ENCODE measurements around the gene SEMA3B. TPM values are rescaled to one million over a fixed set of nuclear protein-coding genes. Genes with fewer than 3 reads are reported as not detected.

Gene SEMA3B
- total RNA-seq = 10 to 100 TPM; 14.9 to 28.8 (median 21.9) TPM
- polyA plus RNA-seq = 10 to 100 TPM; 21.2 to 46.7 TPM
- long read RNA-seq, donor 1, transcript SEMA3B-213 (18 exons, 2,925 nt) = major isoform, 23 of 104 reads
- long read RNA-seq, donor 1, transcript SEMA3B-212 (17 exons, 2,958 nt) = minor isoform, 5 of 104 reads
- long read RNA-seq, donor 1, partial matches to known transcripts = 15 of 104 reads
- long read RNA-seq, donor 1, other reads (novel, unspliced or antisense) = 57 of 104 reads
- long read RNA-seq, donor 2, transcript SEMA3B-213 (18 exons, 2,925 nt) = major isoform, 19 of 156 reads
- long read RNA-seq, donor 2, transcript SEMA3B-212 (17 exons, 2,958 nt) = minor isoform, 9 of 156 reads
- long read RNA-seq, donor 2, transcript SEMA3B-204 (17 exons, 2,755 nt) = minor isoform, 12 of 156 reads
- long read RNA-seq, donor 2, partial matches to known transcripts = 18 of 156 reads
- long read RNA-seq, donor 2, other reads (novel, unspliced or antisense) = 92 of 156 reads
- long read RNA-seq, donor 3, transcript SEMA3B-213 (18 exons, 2,925 nt) = major isoform, 14 of 59 reads
- long read RNA-seq, donor 3, partial matches to known transcripts = 7 of 59 reads
- long read RNA-seq, donor 3, other reads (novel, unspliced or antisense) = 34 of 59 reads

DNA sequence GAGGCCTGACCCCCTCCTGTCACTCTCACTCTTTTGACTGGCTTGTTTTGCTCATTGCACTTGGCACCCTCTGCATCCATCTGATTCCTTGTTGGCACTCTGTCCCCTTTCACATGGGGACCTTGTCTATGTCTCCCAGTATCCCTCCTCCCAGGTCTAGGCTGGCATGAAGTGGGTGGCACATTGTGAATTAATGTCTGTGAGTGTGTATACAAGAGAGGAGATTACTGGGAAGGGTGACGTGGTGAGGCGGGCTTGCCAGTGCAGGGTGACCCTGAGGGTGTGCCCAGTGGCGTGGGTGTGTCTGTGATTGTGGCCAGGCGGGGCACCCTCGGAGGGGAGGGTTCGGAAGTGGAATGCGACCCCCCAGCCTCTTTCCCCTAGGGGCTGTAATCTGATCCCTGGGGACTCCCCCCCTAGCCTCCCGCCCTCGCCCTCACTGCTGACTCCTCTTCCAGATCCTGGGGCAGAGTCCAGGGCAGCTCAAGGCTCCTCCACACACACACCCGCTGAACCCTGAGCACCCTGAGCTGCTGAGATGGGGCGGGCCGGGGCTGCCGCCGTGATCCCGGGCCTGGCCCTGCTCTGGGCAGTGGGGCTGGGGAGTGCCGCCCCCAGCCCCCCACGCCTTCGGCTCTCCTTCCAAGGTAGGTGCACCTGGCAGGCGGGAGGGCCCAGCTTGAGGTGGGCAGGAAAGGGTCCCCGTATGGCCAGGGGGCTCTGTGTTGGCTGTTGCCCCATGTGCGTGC, at the start of gene SEMA3B:
TSS of gene SEMA3B (plus strand) at position 445 of the 749 bp plus-strand sequence. CDS start at position 539, 94 bp downstream.
- Histone ChIP-seq H3K9me3 (no peaks in the 10 kb centered on the region), H3K4me1 (peaks cover 20 to 77% (median 62%) of the 10 kb centered on the region in 9 donors), H3K27ac (peak within 1 kb of the TSS in 9 of 10 donors; percentile 58 to 98 (median 94)), H3K4me3 (peak within 1 kb of the TSS in 9 of 10 donors; percentile 47 to 71 (median 63)), H3K27me3 (peaks cover 0 to 22% (median 0%) of the 10 kb centered on the region in 7 donors), H3K36me3 (no peaks in the 10 kb centered on the region)
- intact Hi-C loops (cut with DNase I) = loop anchor here in 1 of 10 donors (10.0 kb wide), 1 partner anchor 56 kb away; the partner anchor contains the start of genes HYAL2 and TUSC2
- TF ChIP-seq, protein P1, sequence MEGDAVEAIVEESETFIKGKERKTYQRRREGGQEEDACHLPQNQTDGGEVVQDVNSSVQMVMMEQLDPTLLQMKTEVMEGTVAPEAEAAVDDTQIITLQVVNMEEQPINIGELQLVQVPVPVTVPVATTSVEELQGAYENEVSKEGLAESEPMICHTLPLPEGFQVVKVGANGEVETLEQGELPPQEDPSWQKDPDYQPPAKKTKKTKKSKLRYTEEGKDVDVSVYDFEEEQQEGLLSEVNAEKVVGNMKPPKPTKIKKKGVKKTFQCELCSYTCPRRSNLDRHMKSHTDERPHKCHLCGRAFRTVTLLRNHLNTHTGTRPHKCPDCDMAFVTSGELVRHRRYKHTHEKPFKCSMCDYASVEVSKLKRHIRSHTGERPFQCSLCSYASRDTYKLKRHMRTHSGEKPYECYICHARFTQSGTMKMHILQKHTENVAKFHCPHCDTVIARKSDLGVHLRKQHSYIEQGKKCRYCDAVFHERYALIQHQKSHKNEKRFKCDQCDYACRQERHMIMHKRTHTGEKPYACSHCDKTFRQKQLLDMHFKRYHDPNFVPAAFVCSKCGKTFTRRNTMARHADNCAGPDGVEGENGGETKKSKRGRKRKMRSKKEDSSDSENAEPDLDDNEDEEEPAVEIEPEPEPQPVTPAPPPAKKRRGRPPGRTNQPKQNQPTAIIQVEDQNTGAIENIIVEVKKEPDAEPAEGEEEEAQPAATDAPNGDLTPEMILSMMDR (IDR thresholded peaks at IDR 0.05) = no peak
- 36 to 42% methylated on average over 21 of the region's 21 CpGs for WGBS, 2 donors
- DNase-seq (peak; percentile 66 to 68), ATAC-seq (peak; percentile 3 to 67 (median 30))

DNA sequence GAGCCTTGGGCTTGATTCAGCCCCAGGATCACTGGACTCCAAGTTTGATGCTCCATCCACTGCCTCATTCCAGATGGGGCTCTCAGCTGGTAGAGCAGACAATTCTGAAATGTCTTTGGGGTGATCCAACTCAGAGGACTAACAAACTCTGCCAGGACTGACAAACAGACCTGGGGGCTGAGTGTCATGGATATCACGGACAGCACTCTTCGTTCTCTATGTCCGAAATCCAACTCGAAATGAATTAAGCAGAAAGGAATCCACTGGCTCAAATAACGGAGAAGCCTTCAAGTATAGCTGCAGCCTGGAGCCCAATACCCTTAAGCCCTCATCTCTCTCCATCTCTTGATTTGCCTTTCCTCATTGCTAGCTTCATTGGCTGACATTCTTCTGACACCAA, 49.7 kb upstream of the SEMA3B start:
- no peaks in the 10 kb centered on the region for H3K27me3 ChIP-seq
- H3K4me1 ChIP-seq = peaks cover 0 to 14% (median 0%) of the 10 kb centered on the region in 9 donors
- H3K36me3 ChIP-seq = peaks cover 0 to 6% (median 0%) of the 10 kb centered on the region in 9 donors
- intact Hi-C loops (cut with DNase I) = no loop called here
- H3K4me3 ChIP-seq = no peak overlapping the region
- TF ChIP-seq, protein P1 (IDR thresholded peaks at IDR 0.05) = no peak
- WGBS, 2 donors = 90 to 96% methylated on average over 5 of the region's 5 CpGs
- DNase-seq (no peak), ATAC-seq (no peak)
- no peak overlapping the region for H3K27ac ChIP-seq
- no peaks in the 10 kb centered on the region for H3K9me3 ChIP-seq

DNA sequence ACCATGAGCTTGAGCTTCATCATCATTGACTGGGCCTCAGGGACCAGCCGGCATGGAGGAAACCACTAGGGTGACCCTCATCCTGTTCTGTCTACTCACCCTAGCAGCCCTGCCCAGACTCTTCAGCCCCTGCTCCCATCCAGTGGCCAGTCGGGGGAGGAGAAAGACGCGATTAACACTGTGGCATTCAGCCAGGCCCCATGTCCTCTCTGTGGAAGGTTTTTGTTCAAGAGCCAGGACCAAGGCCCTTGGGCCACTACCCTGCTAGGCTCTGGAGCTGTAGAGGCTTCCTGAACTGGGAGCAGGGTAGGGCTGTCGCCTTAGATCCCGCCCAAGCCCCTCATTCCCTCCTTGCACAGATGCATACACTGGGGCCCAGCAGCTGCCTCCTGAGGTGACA, 48.8 kb upstream of the SEMA3B start:
- peak in 4 of 8 donors; percentile 31 to 48 (median 37) for ATAC-seq

More for the DNA sequence above, 48.8 kb upstream of the SEMA3B start:
- Histone ChIP-seq H3K4me1 (peaks cover 0 to 14% (median 0%) of the 10 kb centered on the region in 9 donors), H3K4me3 (no peak overlapping the region), H3K36me3 (peaks cover 0 to 6% (median 0%) of the 10 kb centered on the region in 9 donors), H3K27ac (no peak overlapping the region), H3K27me3 (no peaks in the 10 kb centered on the region), H3K9me3 (no peaks in the 10 kb centered on the region)
- WGBS, 2 donors = 48 to 50% methylated on average over 6 of the region's 6 CpGs
- intact Hi-C loops (cut with DNase I) = no loop called here
- TF ChIP-seq, protein P1 (IDR thresholded peaks at IDR 0.05) = no peak
- no peak for DNase-seq

Measured in heart right ventricle (tissue), 16 donors.